ENCODE measurements around the gene VPS13C.

VPS13C gene

DNA sequence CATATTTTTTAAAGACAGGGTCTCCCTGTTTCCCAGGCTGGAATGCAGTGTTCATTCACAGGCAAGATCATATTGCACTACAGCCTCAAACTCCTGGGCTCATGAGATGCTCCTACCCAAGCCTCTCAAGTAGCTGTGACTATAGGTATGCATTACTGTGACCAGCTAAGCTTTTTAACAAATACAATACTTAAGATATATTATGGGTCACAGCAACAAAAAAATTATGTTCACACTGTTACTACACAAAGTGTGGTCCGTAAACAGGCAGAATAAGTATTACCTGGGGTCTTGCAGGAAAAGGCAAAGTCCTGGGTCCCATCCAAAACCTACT lies 152.5 kb downstream of the VPS13C start:
- H3K4me3 ChIP-seq (ENCODE audit: low read depth, low read length), result no peak overlapping the region
- no peak for DNase-seq (ENCODE audit: low read depth)
- no peak for TF ChIP-seq CTCF (IDR thresholded peaks at IDR 0.05; ENCODE audit: low read depth, low read length, missing control alignments)

- H3K4me3 ChIP-seq (ENCODE audit: low read depth, low read length), result no peak overlapping the region
- no peak for TF ChIP-seq CTCF (IDR thresholded peaks at IDR 0.05; ENCODE audit: low read depth, low read length, missing control alignments)
- no peak for DNase-seq (ENCODE audit: low read depth)
Observed at GRCh38 chr15:61906961-61907752, 153.1 kb downstream of the VPS13C start.

DNA sequence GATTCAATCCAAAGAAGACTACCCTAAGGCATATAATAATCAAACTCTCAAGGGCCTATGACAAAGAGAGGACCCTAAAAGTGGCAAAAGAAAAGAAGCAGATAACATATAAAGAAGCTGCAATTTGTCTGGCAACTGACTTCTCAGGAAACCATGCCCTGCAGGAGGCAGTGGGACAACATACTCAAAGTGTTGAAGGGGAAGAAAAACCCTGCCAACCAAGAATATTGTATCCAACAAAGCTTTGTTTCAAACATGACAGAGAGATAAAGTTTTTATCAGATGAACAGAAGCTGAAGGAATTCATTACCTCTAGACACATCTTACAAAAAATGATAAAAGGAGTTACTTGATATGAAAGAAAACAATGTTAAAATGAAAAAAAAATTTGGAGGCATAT lies 167.1 kb downstream of the VPS13C start:
- no peak for DNase-seq (ENCODE audit: low read depth)
- no peak overlapping the region for H3K4me3 ChIP-seq (ENCODE audit: low read depth, low read length)
- no peak for TF ChIP-seq CTCF (IDR thresholded peaks at IDR 0.05; ENCODE audit: low read depth, low read length, missing control alignments)

- no peak overlapping the region for H3K4me3 ChIP-seq (ENCODE audit: low read depth, low read length)
- TF ChIP-seq CTCF (IDR thresholded peaks at IDR 0.05; ENCODE audit: low read depth, low read length, missing control alignments), result no peak
- DNase-seq (ENCODE audit: low read depth), result no peak
Observed at GRCh38 chr15:61892140-61892539, 168.1 kb downstream of the VPS13C start.

DNA sequence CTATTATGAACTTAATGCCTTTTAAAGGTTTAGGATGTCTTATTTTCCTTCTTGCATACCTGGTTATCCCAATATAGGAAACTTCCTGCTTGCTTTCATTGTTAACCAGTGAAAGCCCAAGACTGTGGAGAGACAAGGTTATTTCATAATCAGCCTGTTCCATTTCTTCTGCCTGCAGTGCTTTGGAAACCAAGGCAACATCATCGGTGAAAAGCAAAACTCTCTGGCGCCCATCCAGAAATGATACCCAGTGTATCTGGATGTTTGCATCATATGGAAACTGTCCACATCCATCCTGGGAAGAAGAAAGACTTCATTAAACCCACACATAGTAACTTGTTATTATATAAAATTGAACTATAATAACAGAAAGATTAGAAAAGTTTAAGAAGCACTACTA lies 170.1 kb downstream of the VPS13C start:
- no peak for TF ChIP-seq CTCF (IDR thresholded peaks at IDR 0.05; ENCODE audit: low read depth, low read length, missing control alignments)
- DNase-seq (ENCODE audit: low read depth), result no peak

GRCh38 chr15:61889706-61890105 lies 170.5 kb downstream of the VPS13C start:
- no peak for TF ChIP-seq CTCF (IDR thresholded peaks at IDR 0.05; ENCODE audit: low read depth, low read length, missing control alignments)
- H3K4me3 ChIP-seq (ENCODE audit: low read depth, low read length), result no peak overlapping the region
- DNase-seq (ENCODE audit: low read depth), result no peak

More for the DNA sequence above, 170.1 kb downstream of the VPS13C start:
- no peak overlapping the region for H3K4me3 ChIP-seq (ENCODE audit: low read depth, low read length)

Data from GM12864 (cell line).